Muscle of back (tissue), 11 donors: ENCODE results near the gene ZFYVE28. TPM values are rescaled to one million over a fixed set of nuclear protein-coding genes. Genes with fewer than 3 reads are reported as not detected.
"Not testable (repeated sequence)": the region's sequence is repeated elsewhere in the genome, so short reads cannot be mapped to it uniquely, and the experiment has no call there.

Source experiments
- DNase-seq, 3 donors: peaks; one replicate each; pipeline versions ENCODE4 v3.0.0 to v3.0.0-alpha.2; 2013
- polyA plus RNA-seq, 10 donors: library from polyadenylated mRNA; unstranded; fragments of 120-200 nt; gene quantifications; one replicate each; pipeline ENCODE4 v1.2.1, GENCODE V29; 2013; ENCODE audit not compliant: insufficient read length in 10 of 10

Gene ZFYVE28
- polyA plus RNA-seq, 10 donors = 0.67 to 3.4 (median 1.7) TPM

DNA sequence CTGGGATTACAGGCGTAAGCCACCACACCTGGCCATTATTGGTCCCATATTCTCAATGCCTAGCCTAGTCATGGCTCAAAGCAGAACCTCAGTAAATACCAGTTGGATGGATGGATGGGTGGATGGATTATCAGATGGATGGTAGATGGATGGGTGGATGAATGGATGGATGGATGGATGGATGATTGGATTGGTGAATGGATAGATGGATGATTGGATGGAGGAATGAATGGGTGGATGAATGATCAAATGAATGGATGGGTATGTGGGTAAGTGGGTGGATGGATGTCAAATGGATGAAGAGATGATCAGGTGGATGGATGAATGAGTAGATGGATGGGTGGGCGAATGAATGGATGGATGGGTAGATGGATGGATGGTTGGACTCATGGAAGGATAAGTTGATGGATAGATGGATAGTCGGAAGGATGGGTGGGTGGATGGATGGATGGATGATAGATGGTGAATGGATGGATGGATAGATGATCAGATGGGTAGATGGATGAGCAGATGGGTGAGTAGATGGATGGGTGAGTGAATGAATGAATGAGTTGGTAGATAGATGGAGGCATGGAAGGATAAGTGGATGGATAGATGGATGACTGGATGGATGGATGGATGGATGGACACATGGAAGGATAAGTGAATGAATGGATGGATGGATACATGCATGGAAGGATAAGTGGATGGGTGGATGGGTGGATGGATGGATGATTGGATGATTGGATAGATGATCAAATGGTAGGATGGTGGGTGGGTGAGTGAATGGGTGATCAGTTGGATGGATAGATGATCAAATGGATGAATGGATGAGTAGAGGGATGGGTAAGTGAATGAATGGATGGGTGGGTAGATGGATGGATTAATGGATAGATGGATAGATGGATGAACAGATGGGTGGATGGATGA is 28.5 kb upstream of the ZFYVE28 start:
- DNase-seq = no peak

DNA sequence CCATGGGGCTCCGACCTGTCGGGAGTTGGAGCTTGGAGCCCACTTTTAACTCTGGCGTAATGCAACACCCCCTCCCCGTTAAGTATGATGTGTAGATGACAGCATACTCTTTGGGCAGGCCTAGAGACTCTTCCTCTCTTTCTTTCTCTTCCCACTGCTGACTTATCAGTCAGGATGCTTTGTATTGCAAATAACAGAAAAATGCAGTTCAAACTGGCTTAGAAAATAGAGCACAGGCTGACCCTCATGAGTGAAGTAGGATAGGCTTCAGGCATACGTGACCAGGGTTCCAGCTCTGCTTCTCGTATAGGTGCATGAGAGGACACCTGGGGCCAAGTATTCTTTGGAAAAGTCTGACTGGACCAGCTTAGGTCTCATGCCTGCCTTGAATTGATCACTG is 27.1 kb upstream of the ZFYVE28 start:
- no peak for DNase-seq

DNA sequence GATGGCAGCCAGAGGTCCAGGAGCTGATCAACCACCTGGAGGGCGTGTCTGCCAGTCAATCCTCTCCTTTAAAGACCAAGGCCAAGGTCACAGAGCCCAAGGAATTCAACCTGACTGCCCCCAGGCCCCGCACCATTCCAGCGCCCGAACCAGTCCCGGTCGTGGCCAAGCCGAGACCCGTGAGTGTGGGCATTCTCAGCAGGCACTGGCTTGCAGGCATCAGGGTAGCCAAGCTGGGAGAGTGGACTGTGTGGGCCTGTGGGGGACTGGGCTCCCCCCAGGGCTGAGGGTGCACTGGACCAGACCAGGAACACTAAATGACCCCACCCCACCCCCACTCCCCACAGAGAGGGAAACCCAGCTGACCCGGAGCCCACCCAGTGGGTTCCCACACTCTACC is 26.7 kb upstream of the ZFYVE28 start:
- DNase-seq = no peak

DNA sequence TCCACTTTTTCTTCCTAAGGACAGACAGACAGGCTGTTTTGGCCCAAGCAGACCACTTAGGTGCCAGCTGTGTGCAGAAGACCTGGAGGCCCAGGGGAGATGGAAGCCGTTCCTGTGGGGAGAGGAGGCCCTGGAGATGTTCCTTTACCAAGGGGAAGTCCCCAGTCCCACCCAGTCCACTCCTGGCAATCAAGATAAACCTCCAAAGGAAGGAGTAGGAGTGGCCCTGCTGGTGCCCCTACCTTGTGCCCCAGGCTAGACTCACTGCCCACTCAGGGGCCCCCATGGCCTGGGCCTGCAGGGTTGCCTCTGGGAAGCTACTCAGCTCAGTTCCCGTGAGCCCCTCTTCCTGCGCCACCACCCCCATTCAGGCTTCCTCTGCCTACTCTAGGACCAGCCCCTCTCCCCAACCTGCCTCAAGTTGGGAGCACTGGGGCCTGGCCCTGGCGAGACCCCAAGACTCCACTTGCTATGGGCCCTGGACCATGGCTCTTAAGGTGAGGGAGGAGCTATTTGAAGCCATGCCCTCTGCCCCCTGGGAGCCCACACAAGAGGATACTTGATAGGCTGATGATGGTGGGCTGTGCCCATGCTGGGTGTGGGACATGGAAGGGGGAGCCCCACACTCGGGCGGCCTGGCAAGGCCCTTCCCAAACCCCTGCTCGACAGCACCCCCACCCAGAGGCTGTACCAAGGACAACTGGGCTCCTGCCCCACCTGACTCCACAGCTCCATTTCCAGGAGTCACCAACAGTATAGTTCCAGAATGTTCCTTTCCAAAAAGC is 25.7 kb upstream of the ZFYVE28 start:
- DNase-seq = no peak

DNA sequence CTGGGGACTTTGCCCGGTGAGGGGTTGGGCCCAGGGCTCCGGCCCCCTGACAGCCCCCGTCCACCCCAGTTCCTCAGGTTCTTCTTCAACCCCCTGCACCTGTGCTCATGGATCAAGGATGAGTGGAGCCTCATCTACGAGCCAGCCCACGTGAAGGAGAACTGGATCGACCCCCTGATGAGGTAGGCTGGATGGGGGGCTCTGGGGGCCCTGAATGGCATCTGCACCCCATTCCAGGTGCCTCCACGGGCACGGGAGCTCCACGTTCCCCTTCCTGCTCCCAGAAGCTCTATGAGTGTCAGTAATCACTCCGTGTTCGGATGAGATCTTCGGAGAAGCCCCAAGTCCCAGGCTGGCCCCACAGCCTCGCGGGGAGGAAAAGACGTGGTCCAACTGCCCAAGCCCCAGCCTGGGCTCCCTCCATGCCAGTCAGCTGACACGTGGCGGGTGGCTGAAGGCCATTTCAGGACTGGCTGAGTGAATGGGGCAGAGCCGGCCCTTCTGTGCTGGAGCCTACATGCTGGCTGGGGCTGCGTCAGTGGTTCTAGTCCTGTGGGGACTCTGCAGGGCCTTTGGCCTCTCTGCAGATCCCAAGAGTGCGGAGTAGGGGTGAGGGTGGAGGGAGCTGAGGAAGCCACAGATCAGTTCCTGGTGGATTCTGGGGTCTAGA is 24.8 kb upstream of the ZFYVE28 start:
- DNase-seq = no peak

DNA sequence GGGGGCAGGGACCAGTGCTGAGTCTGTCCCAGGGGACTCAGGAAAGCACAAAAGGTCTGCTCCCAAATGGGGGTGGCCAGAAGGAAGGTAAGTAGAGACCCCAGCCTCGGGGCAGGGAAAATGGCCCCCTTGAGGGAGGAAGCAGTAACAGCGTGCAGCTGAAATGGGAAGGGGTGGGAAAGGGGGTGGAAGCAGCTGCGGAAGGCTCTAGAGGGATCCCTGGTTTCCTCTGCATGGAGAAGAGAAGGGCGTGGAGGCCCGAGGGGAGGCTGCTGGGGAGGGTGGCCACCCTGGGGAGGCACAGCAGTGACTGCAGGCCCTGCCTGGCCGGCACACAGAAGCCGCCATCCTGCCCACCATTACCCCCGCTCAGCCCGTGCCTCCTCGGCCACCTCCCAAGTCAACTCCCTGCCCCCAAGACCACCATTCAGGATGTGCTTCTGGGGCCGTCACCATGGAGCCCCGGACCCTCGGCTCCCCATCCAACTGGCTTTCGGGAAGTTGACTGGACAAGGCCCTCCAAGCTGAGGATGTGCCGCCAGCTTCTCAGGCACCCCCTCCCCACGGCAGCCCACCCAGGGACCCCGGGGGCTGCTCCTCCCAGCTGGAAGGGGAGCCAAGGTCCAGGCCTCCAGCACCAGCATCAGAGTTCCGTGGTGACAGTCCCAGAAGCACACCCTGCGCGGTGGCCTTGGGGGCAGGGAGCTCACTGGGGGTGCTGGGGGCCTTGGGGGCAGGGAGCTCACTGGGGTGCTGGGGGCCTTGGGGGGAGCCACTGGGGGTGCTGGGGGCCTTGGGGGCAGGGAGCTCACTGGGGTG is 23.9 kb upstream of the ZFYVE28 start:
- DNase-seq = no peak

DNA sequence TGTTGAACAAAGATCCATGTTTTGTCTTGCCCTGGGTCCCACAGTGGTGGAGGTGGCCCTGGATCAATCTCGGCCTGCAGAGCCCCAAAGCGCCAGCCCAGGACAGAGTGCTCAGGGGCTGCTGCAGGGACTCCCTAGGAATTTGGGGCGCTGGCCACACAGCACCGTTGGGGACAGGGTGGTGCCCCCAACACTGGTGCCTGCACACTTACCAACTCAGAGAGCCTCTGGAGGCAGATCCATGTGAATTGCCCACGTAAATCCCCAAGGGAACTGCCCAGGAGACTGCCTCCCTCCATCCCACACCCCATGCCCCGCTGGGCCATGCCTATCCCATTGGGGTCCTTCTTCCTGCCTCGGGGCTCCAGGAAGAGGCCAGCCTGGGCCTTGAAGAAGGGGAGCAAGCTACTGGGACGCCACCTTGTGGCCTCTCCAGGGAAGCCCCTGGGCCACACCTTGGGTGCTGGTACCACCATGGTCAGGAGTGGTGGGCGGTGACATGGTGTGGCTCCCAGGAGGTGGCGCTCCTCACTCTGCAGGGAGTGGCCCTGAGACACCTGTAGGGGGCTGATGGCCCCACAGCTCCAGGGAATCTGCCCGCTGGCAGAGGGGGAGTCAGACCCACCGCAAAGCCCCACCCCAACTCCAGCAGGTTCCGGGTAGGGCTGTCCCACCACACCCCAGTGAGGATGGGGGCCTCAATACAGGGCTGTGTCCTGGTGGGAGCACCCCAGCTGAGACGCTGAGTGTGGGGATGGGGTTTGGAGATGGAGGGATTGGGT is 23.1 kb upstream of the ZFYVE28 start:
- DNase-seq = peak in 1 of 3 donors; percentile 27

DNA sequence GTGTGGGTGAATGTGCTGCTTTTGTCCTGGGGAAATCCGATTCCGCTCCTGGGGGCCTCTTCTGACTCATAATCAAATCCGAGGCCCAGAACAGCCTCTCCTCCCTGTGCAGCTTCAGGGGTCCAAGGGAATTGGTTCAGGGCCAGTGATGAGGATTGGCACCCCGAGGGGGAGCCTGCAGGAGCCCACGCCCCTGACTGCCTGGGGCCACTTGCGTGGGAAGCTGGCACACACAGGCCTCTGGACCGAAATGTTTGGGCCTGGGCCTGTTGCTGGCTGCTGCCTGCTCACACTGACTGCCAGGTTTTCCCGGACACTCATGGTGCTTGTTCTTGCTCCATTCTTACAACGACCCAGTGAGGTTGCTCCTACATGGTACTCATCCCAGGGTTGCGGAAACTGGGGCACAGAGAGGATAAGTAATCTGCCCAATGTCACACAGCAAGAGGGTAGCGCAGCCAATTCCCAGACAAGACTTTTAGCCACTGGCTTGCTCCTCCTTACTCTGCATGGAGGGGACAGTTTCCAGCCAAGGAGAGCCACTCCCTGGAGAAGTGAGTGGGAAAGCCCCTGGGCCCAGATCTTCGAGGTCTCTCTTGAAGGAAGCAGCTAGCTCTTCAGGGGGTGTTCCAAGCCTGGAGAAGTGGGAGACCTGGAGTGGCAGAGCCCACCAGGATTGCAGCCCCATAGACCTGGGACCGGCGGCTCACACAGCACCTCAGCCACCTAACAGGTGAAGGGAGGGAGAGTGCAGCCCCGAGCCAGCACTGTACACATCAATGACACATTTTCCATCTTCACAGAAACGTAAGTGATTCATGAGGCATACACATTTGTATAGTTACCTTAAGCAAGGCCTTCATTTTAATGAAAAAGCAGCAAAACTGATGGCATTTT is 20.6 kb upstream of the ZFYVE28 start:
- DNase-seq = no peak

DNA sequence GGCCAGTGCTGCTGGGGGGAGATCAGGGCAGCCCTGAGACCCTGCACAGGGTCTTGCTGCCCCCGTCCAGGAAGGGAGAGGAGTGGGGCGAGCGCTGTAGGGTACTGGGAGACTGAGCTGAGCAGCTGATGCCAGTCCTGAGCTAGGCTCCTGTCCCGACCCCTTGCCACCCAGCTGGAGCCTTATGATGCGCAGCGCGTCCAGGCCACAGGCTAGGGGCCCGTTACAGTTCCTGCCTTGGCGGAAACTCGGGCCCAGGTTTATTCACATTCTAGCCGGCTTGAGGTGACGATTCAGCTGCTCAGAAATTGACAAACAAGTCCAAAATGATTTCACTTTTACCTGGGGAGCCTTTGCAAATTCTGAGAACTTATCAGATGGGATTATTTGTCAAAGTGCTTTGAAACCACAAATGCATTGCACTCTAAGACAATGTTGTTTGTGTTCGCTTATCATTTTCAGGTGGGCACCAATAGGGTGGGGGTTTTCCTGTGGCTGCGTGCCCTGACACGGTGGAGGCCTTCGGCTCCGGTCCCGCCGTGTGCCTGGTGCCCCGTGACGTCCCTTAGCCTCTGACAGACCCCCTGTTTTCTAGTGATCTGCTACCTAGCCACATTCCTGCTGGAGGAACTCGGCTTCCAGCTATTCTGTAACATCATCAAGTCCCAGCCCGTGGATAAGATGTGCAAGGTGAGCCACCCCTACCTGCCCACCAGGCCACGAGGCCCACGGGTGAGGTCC is 19.2 kb upstream of the ZFYVE28 start:
- DNase-seq = no peak

DNA sequence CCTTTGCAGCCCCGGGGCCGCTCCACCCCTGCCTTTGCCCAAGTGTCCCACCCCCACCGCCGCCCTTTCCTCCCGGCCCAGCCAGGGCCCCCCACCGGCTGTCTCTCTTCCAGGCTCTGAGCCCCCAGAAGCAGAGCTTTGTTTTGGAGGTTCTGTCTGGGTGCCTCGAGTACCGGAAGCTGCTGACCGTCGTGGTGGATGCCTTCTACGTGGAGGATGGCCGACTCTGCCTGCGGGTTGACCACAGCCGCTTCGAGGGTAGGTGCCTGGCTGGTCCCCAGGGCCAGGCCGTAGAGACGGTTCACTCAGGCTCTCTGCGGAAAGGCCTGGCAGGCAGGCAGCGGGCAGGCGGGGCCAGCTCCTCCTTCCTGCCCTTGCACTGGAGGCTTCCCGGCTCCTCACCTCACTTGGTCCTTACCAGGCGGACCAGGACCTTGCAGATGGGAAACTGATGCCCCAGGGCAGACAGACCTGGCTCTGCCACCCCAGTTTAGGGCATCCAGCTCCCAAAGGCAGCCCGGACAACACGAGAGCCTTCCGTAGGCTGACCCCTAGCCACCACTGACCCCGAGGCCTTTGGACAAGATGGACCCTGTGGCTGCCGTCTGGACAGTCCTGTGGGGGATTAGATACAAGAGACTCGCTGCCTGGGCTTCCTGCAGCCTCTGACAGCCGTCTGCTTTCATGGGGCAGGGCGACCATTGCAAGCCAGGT is 18.5 kb upstream of the ZFYVE28 start:
- no peak for DNase-seq

DNA sequence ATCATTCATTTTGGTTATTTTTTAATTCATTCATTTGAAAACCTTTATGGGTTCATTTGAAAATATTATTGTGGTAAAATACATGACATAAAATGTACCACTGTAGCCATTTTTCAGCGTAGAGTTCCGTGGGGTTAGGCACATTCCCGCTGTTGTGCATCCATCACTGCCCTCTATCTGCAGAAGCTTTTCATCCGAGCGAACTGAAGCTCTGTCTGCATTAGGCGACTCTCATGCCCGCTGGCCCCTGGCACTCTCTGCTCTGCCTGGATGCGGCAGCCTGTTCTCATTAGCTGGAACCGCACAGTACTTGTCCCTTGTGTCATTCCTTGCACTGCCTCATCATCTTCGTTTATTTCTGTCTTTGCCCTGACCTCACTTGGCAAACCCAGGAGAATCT is 17.9 kb upstream of the ZFYVE28 start:
- DNase-seq = no peak

DNA sequence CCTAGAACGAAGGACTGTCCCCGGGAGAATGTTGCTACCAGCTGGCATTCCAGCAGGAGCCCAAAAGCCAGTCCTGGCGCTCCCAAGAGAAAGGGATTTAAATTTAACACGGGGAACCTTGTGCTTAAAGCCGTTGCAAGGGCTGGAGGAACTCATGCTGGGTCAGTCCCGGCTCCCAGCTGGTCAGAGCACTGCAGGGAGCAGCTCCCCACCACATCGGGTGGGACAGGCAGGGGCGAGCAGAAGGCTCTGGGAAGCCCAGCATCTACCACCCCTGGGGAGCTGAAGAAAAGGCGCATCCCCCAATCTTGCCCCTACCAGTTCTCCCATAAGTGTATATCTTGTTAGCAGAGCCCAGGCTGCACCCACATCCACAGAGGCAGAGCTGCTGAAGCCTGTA is 16.0 kb upstream of the ZFYVE28 start:
- DNase-seq = no peak

DNA sequence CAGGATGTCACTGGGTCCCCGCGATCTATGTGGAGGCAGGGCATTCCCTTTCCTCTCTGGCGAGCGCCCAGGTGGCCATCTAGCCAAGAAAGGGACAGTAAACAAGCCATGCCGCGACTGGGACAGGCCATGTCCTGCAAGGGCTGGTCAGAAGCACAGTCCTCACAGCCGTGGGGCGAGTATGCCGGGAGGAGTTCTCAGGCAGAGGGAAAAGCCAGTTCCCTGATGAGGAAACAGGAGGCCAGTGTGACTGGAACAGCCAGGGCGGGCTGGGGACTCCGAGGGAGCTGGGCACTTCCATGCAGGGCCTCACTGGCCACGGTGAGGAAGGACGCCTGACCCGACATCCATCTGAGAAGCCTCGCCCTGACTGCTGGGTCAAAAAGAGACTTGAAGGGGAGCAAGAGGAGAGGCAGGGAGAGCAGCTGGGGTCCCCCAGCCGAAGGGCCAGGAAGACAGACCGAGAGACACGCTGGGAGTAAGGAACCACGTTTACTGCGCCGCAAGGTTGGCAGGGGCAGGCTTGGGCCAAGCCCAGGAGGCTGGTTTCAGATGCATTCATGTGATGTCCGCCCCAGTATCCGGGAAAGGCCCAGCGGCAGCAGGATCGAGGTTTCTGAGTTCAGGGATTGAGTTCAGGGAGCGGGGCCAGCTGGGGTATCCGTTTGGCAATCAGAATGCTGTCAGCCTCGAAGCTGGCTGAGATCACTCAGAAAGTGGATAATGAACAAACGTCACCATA is 15.3 kb upstream of the ZFYVE28 start:
- no peak for DNase-seq

DNA sequence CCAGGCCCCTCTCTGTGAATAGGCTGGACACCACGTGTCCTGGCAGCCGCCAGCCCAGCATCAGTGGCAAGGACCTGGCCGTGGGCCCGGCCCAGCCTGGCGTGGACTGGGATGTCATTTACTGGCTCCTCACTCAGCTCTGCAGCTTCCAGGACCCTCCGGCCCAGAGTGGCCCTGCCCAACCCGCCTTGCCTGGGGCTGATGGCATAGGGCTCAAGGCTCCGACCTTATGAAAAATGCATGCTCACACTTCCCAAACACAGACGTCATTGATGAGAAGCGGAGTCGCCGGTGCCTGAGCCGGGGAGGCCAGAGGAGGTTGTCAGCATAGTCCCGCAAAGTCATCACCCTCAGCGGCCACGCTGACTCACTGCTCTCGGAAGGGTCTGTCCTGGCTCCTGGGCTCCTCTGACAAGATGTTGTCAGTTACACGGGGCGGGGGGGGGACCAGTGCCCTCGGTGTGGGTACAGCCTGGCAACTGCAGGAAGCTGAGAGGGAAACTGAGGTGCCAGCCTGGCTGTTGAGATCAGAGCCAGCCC is 14.6 kb upstream of the ZFYVE28 start:
- DNase-seq = no peak

DNA sequence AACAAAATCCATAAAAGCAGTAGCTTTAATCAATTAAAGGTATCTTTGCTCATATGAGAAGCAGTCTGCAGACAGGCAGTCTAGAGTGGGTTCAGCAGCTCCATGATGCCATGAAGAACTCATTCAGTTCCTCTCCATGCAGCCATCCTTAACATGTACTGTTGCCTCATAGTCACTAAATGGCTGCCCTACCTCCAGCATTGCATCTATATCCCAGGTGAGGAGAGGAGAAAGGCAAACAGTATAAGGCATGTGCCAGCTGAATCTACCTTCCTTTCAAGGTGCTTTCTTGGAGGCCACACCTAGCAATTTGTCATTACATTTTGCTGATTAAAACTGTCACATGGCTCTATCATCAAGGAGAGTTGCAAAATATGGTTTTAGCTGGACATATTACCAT is 13.6 kb upstream of the ZFYVE28 start:
- DNase-seq = no peak

DNA sequence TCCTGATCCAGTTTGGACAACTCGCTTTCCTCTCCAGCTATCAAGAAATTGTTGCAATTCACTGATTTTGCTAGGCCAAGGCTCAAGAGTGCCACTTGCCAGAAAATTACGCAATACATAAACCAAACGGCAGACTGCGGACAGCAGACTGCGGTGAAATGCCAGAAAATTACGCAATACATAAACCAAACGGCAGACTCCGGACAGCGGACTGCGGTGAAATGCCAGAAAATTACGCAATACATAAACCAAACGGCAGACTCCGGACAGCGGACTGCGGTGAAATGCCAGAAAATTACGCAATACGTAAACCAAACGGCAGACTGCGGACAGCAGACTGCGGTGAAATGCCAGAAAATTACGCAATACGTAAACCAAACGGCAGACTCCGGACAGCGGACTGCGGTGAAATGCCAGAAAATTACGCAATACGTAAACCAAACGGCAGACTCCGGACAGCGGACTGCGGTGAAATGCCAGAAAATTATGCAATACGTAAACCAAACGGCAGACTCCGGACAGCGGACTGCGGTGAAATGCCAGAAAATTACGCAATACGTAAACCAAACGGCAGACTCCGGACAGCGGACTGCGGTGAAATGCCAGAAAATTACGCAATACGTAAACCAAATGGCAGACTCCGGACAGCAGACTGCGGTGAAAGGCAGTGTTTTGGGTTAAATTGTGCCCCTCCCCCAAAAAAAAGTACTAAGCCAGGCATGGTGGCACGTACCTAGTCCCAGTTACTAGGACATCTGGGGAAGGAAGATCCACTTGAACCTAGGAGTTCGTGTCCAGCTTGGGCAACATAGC is 11.7 kb upstream of the ZFYVE28 start:
- not testable (repeated sequence) for DNase-seq
